ENCODE data around the gene TRIM37. TPM values are rescaled to one million over a fixed set of nuclear protein-coding genes. Genes with fewer than 3 reads are reported as not detected.
"Not testable (repeated sequence)": the region's sequence is repeated elsewhere in the genome, so short reads cannot be mapped to it uniquely, and the experiment has no call there.

Gene TRIM37
- polyA plus RNA-seq, 3 donors, result 4.0 to 15.5 (median 10.2) TPM

GRCh38 chr17:59126809-59127417 lies 20.2 kb upstream of the TRIM37 start:
- H3K27ac ChIP-seq (ENCODE audit: low read depth, low read length), result no peak overlapping the region
- 62 to 80% (median 63%) methylated on average over 3 of the region's 3 CpGs for WGBS, 3 donors

- WGBS, 3 donors, result 97 to 99% (median 97%) methylated on average over 6 of the region's 6 CpGs
- H3K27ac ChIP-seq (ENCODE audit: low read depth, low read length), result no peak overlapping the region
Observed at GRCh38 chr17:59124665-59125064, 18.0 kb upstream of the TRIM37 start.

- 98 to 99% (median 98%) methylated on average over 9 of the region's 9 CpGs for WGBS, 3 donors
- no peak overlapping the region for H3K27ac ChIP-seq (ENCODE audit: low read depth, low read length)
Observed at GRCh38 chr17:59121901-59122480, 15.3 kb upstream of the TRIM37 start.

GRCh38 chr17:59115474-59115873 lies 8.8 kb upstream of the TRIM37 start:
- no peak overlapping the region for H3K27ac ChIP-seq (ENCODE audit: low read depth, low read length)
- 88 to 94% (median 89%) methylated on average over 9 of the region's 9 CpGs for WGBS, 3 donors

GRCh38 chr17:59111539-59111938 lies 4.9 kb upstream of the TRIM37 start:
- H3K27ac ChIP-seq (ENCODE audit: low read depth, low read length), result no peak overlapping the region
- WGBS, 3 donors, result 87 to 89% (median 87%) methylated on average over 3 of the region's 3 CpGs

GRCh38 chr17:59110973-59111372 lies 4.3 kb upstream of the TRIM37 start:
- no peak overlapping the region for H3K27ac ChIP-seq (ENCODE audit: low read depth, low read length)

GRCh38 chr17:59108400-59109102 lies 1.9 kb upstream of the TRIM37 start:
- 77 to 92% (median 84%) methylated on average over 7 of the region's 7 CpGs for WGBS, 3 donors
- no peak overlapping the region for H3K27ac ChIP-seq (ENCODE audit: low read depth, low read length)

- no peak overlapping the region for H3K27ac ChIP-seq (ENCODE audit: low read depth, low read length)
- 1% methylated on average over 10 of the region's 10 CpGs for WGBS, 3 donors
Observed at GRCh38 chr17:59107306-59107670, 608 bp upstream of the TRIM37 start.

GRCh38 chr17:59105852-59106462 lies 723 bp downstream of the TRIM37 start:
- peak overlapping the region; percentile 30 for H3K27ac ChIP-seq (ENCODE audit: low read depth, low read length)
- 0 to 1% (median 1%) methylated on average over 18 of the region's 18 CpGs for WGBS, 3 donors

GRCh38 chr17:59101178-59101577 lies 5.5 kb downstream of the TRIM37 start:
- 89 to 100% (median 95%) methylated on average over 1 of the region's 1 CpG for WGBS, 3 donors

GRCh38 chr17:59097876-59098275 lies 8.8 kb downstream of the TRIM37 start:
- no peak overlapping the region for H3K27ac ChIP-seq (ENCODE audit: low read depth, low read length)

More at GRCh38 chr17:59101178-59101577, 5.5 kb downstream of the TRIM37 start:
- H3K27ac ChIP-seq (ENCODE audit: low read depth, low read length), result no peak overlapping the region

GRCh38 chr17:59094861-59095530 lies 11.7 kb downstream of the TRIM37 start:
- WGBS, 3 donors, result 87 to 92% (median 90%) methylated on average over 6 of the region's 6 CpGs
- H3K27ac ChIP-seq (ENCODE audit: low read depth, low read length), result no peak overlapping the region

- no peak overlapping the region for H3K27ac ChIP-seq (ENCODE audit: low read depth, low read length)
- WGBS, 3 donors, result 42 to 59% (median 51%) methylated on average over 8 of the region's 8 CpGs
Observed at GRCh38 chr17:59093702-59094231, 12.9 kb downstream of the TRIM37 start.

- WGBS, 3 donors, result 54 to 69% (median 58%) methylated on average over 4 of the region's 4 CpGs
- no peak overlapping the region for H3K27ac ChIP-seq (ENCODE audit: low read depth, low read length)
Observed at GRCh38 chr17:59093145-59093701, 13.5 kb downstream of the TRIM37 start.

- WGBS, 3 donors, result 93 to 96% (median 95%) methylated on average over 12 of the region's 12 CpGs
- H3K27ac ChIP-seq (ENCODE audit: low read depth, low read length), result not testable (repeated sequence)
Observed at GRCh38 chr17:59090593-59090992, 16.1 kb downstream of the TRIM37 start.

- no peak overlapping the region for H3K27ac ChIP-seq (ENCODE audit: low read depth, low read length)
- 95 to 96% (median 96%) methylated on average over 4 of the region's 4 CpGs for WGBS, 3 donors
Observed at GRCh38 chr17:59084154-59084553, 22.5 kb downstream of the TRIM37 start.

- H3K27ac ChIP-seq (ENCODE audit: low read depth, low read length), result no peak overlapping the region
Observed at GRCh38 chr17:59074494-59074893, 32.2 kb downstream of the TRIM37 start.

- H3K27ac ChIP-seq (ENCODE audit: low read depth, low read length), result no peak overlapping the region
- WGBS, 3 donors, result 94 to 95% (median 95%) methylated on average over 1 of the region's 1 CpG
Observed at GRCh38 chr17:59073972-59074371, 32.7 kb downstream of the TRIM37 start.

- WGBS, 3 donors, result 93 to 100% (median 96%) methylated on average over 1 of the region's 1 CpG
- H3K27ac ChIP-seq (ENCODE audit: low read depth, low read length), result no peak overlapping the region
Observed at GRCh38 chr17:59069856-59070255, 36.8 kb downstream of the TRIM37 start.
